T-helper 1 cell treated with Interleukin-12 subunit alpha and Interleukin-12 subunit beta and Interleukin-4 antibody, amounts not matched to agents 30 ng/mL and 1 ng/mL, for 36 hours (primary cell): Measurements from ENCODE around the gene INTS1. TPM values are rescaled to one million over a fixed set of nuclear protein-coding genes. Genes with fewer than 3 reads are reported as not detected.

Experiments
- intact Hi-C: fragments of 100-400 bp; cut with micrococcal nuclease; formaldehyde crosslinking; loops from one replicate; pipeline ENCODE4 v1.15.1; 2024
- total RNA-seq: library from RNA; stranded (reverse); gene quantifications from 2 replicates; pipeline ENCODE4 v1.2.3, GENCODE V29; 2022

The INTS1 gene
- total RNA-seq, 1 donor from 2014 or later, result 90.5 TPM

- intact Hi-C loops, result no loop called here
Measured at GRCh38 chr7:1421020-1421790, 83.0 kb downstream of the INTS1 start.

Other genes starting within 250 kb of the INTS1 start
- 0.88 and 2.5 TPM in 2 replicates for gene MICALL2, start 44.9 kb downstream of the INTS1 start, total RNA-seq
- gene MAFK, start 26.3 kb upstream of the INTS1 start, total RNA-seq, result 29.2 and 31.6 TPM in 2 replicates
- gene TMEM184A, start 51.8 kb upstream of the INTS1 start, total RNA-seq, result not detected in 2 replicates
- gene PSMG3, start 65.6 kb upstream of the INTS1 start, total RNA-seq, result 29.3 and 33.7 TPM in 2 replicates
- gene ELFN1, start 165.9 kb upstream of the INTS1 start, total RNA-seq, result 0.10 and 0.17 TPM in 2 replicates